Activated CD4-positive, alpha-beta T cell treated with anti-CD3 and anti-CD28 coated beads, Interleukin-2, amount 10 ng/mL, durations not matched to agents 7 days and 5 days (primary cell): ENCODE measurements around the gene CDH2. TPM values are rescaled to one million over a fixed set of nuclear protein-coding genes. Genes with fewer than 3 reads are reported as not detected.

ENCODE experiments used
- CTCF ChIA-PET: fragments of 350-600 bp; sonication (Branson Sonifier 250); formaldehyde crosslinking; loops from one replicate; lab custom pipeline; 2021; ENCODE audit warnings: antibody characterized with exemption; lab: Charles Lee
- POLR2A ChIA-PET: fragments of 350-600 bp; sonication (Branson Sonifier 250); formaldehyde crosslinking; loops from one replicate; lab custom pipeline; 2021; ENCODE audit warnings: antibody characterized with exemption; lab: Charles Lee
- DNase-seq: peaks from one replicate; pipeline ENCODE4 v3.0.0-alpha.2; 2020
- H3K27ac Mint-ChIP-seq: one replicate; pipeline ENCODE4 v1.8.0; 2021; ENCODE audit warnings: mild to moderate bottlenecking, moderate library complexity, mixed read lengths
- H3K27me3 Mint-ChIP-seq: one replicate; pipeline ENCODE4 v1.8.0; 2021; ENCODE audit warnings: mixed read lengths
- H3K36me3 Mint-ChIP-seq: one replicate; pipeline ENCODE4 v1.8.0; 2021; ENCODE audit warnings: low read depth, mixed read lengths
- H3K4me1 Mint-ChIP-seq: one replicate; pipeline ENCODE4 v1.8.0; 2021; ENCODE audit warnings: mixed read lengths
- H3K4me3 Mint-ChIP-seq: one replicate; pipeline ENCODE4 v1.8.0; 2021; ENCODE audit warnings: mild to moderate bottlenecking, moderate library complexity, mixed read lengths
- H3K9me3 Mint-ChIP-seq: one replicate; pipeline ENCODE4 v1.8.0; 2021; ENCODE audit warnings: mixed read lengths
- total RNA-seq, 2 experiments: library from RNA; stranded (reverse); gene quantifications; one replicate each; pipeline ENCODE4 v1.2.3, GENCODE V29; 2021

Gene CDH2
- total RNA-seq, 2 experiments from 2014 or later = not detected

- CTCF ChIA-PET = no interaction called here
- H3K27ac Mint-ChIP-seq = no peak overlapping the region
Measured at GRCh38 chr18:28081516-28081915, 95.4 kb downstream of the CDH2 start.

GRCh38 chr18:28080876-28081300 is 96.0 kb downstream of the CDH2 start:
- no peaks in the 10 kb centered on the region for H3K4me1 Mint-ChIP-seq
- no peaks in the 10 kb centered on the region for H3K9me3 Mint-ChIP-seq
- H3K27ac Mint-ChIP-seq = no peak overlapping the region

More at GRCh38 chr18:28081516-28081915, 95.4 kb downstream of the CDH2 start:
- no peaks in the 10 kb centered on the region for H3K36me3 Mint-ChIP-seq
- POLR2A ChIA-PET = no interaction called here
- H3K4me1 Mint-ChIP-seq = no peaks in the 10 kb centered on the region
- no peaks in the 10 kb centered on the region for H3K27me3 Mint-ChIP-seq
- no peak overlapping the region for H3K4me3 Mint-ChIP-seq
- no peaks in the 10 kb centered on the region for H3K9me3 Mint-ChIP-seq
- no peak for DNase-seq

DNA sequence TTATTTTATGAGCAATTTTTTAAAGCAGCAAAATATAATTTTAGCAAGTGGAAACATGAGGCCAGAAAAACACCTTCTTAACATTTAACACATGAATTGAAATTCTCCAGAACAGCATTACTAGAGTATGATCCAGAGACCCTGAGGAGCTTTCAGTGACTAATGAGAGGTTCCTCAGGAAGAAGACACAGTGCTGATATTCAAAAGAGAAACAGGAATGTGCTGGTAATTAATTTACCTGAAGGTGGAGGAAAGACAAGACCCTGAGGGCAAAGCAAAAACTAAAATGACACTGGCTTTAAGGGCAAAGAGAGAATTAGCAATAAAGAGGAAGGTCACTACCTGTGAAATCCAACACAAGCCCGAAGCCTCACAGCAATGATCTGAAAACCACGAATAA is 97.0 kb downstream of the CDH2 start:
- CTCF ChIA-PET = no interaction called here
- POLR2A ChIA-PET = no interaction called here
- no peaks in the 10 kb centered on the region for H3K27me3 Mint-ChIP-seq
- H3K27ac Mint-ChIP-seq = no peak overlapping the region
- no peaks in the 10 kb centered on the region for H3K9me3 Mint-ChIP-seq
- no peaks in the 10 kb centered on the region for H3K36me3 Mint-ChIP-seq
- H3K4me3 Mint-ChIP-seq = no peak overlapping the region
- no peaks in the 10 kb centered on the region for H3K4me1 Mint-ChIP-seq
- no peak for DNase-seq

More at GRCh38 chr18:28080876-28081300, 96.0 kb downstream of the CDH2 start:
- no peak overlapping the region for H3K4me3 Mint-ChIP-seq
- POLR2A ChIA-PET = no interaction called here
- H3K36me3 Mint-ChIP-seq = no peaks in the 10 kb centered on the region
- CTCF ChIA-PET = no interaction called here
- DNase-seq = no peak
- H3K27me3 Mint-ChIP-seq = no peaks in the 10 kb centered on the region

DNA sequence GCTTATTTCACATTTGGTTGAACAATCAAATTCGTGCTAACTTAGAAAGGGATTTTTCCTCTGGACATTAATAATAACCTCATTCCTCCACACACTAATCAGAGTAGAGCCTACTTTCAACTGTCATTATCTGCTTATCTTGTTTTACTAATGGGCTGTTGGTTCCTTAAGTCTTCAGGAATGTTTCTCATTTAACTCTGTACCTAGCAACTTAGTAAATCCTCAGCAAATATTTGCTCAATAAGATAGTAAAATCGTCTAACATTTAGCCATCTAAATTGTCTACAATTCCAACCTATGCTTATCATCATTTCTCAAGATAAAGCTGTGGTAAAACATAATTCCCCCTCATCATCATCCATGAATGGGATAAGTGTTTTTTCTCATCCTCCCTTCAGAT is 98.1 kb downstream of the CDH2 start:
- no peak for DNase-seq
- no peak overlapping the region for H3K4me3 Mint-ChIP-seq
- POLR2A ChIA-PET = no interaction called here
- no peaks in the 10 kb centered on the region for H3K9me3 Mint-ChIP-seq
- no peak overlapping the region for H3K27ac Mint-ChIP-seq
- H3K27me3 Mint-ChIP-seq = no peaks in the 10 kb centered on the region
- no peaks in the 10 kb centered on the region for H3K4me1 Mint-ChIP-seq
- no peaks in the 10 kb centered on the region for H3K36me3 Mint-ChIP-seq
- CTCF ChIA-PET = no interaction called here

DNA sequence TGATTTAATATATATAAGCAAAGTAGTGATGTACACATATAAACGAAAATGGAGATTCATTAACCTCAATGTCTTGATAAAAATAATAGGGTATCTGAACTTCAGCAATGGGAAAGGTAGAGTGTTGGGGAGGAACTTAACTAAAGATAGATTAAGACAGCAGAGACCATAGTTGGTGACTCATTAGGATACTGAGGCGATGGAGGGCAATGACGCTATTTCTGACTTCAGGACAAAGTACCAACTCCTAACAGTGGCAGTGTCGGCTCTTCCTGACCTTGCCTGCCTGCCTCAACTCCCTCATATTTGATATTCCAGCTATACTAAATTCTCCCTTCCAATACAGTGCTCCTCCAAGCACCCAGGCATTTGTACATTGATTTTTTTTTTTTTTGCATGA is 98.6 kb downstream of the CDH2 start:
- Mint-ChIP-seq H3K4me3 (no peak overlapping the region), H3K4me1 (no peaks in the 10 kb centered on the region), H3K27me3 (no peaks in the 10 kb centered on the region), H3K27ac (no peak overlapping the region), H3K36me3 (no peaks in the 10 kb centered on the region), H3K9me3 (no peaks in the 10 kb centered on the region)
- no peak for DNase-seq
- ChIA-PET POLR2A (no interaction called here), CTCF (no interaction called here)

GRCh38 chr18:28075501-28075900 is 101.4 kb downstream of the CDH2 start:
- CTCF ChIA-PET = no interaction called here
- Mint-ChIP-seq H3K4me1 (no peaks in the 10 kb centered on the region), H3K4me3 (no peak overlapping the region), H3K36me3 (no peaks in the 10 kb centered on the region), H3K9me3 (no peaks in the 10 kb centered on the region), H3K27me3 (no peaks in the 10 kb centered on the region), H3K27ac (no peak overlapping the region)
- POLR2A ChIA-PET = no interaction called here
- no peak for DNase-seq

GRCh38 chr18:28074076-28074475 is 102.9 kb downstream of the CDH2 start:
- Mint-ChIP-seq H3K27ac (no peak overlapping the region), H3K9me3 (no peaks in the 10 kb centered on the region), H3K27me3 (no peaks in the 10 kb centered on the region), H3K4me3 (no peak overlapping the region), H3K4me1 (no peaks in the 10 kb centered on the region), H3K36me3 (no peaks in the 10 kb centered on the region)
- no peak for DNase-seq
- ChIA-PET POLR2A (no interaction called here), CTCF (no interaction called here)

DNA sequence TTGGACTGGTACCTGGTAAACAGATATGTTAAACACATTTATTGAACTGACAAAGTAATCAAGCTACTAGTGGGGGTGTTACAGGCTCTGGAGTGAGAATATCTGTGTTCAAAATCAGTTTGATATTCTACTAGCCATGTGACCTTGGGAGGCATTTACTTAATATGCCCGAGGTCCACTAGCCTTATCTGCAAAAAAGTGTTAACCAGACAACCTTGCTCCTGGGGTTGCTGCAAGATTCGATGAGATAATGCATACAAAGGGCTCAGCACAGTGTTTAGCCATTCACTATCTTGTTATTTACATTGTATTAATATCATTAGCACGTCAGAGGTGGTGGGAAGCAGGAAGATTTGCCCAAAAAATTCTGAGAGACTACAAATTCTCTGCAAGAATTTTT is 103.3 kb downstream of the CDH2 start:
- ChIA-PET CTCF (no interaction called here), POLR2A (no interaction called here)
- H3K27ac Mint-ChIP-seq = no peak overlapping the region
- no peak overlapping the region for H3K4me3 Mint-ChIP-seq
- DNase-seq = no peak
- H3K4me1 Mint-ChIP-seq = no peaks in the 10 kb centered on the region
- no peaks in the 10 kb centered on the region for H3K27me3 Mint-ChIP-seq
- H3K36me3 Mint-ChIP-seq = no peaks in the 10 kb centered on the region
- H3K9me3 Mint-ChIP-seq = no peaks in the 10 kb centered on the region

DNA sequence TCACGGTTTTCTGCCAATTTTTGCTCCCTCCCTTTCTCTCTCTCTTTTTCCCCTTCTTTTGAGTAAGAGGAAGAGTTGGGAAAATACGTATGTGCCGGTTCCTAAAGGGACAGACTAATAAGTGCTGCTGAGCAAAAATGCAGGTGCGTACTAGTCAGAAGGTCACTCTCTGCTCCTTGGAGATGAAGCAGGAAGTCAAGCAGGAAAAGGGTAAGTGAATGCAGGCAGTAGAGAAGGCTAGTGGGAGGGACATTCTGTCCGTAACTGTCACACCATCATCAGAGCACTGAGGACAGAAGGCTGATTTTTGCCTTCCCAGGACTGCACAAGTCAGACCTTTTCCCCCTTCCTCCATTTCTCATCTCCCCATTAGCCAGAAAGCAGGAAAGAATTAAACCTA is 105.7 kb downstream of the CDH2 start:
- POLR2A ChIA-PET = no interaction called here
- Mint-ChIP-seq H3K36me3 (no peaks in the 10 kb centered on the region), H3K9me3 (no peaks in the 10 kb centered on the region), H3K4me3 (no peak overlapping the region), H3K4me1 (no peaks in the 10 kb centered on the region), H3K27ac (no peak overlapping the region), H3K27me3 (no peaks in the 10 kb centered on the region)
- CTCF ChIA-PET = no interaction called here
- no peak for DNase-seq

DNA sequence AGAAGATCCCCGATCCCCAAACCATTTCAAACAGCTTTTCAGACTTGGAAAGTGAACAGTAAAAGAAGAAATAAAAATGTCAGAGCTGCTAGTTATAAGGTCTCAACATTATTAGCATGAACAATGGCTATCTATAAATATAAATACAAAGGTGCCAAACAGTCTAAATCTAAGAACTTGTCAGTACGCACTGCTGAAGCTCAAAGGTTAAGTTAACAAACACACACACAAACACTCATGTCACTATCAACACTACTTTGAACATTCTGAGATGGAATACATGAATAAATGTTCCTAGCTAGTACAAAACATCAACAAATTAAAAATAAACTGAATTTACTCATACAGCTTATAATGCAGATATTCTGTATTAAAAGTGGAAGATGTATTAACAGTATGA is 108.7 kb downstream of the CDH2 start:
- no peak for DNase-seq
- no peak overlapping the region for H3K27ac Mint-ChIP-seq
- H3K4me1 Mint-ChIP-seq = no peaks in the 10 kb centered on the region
- ChIA-PET POLR2A (no interaction called here), CTCF (no interaction called here)
- H3K4me3 Mint-ChIP-seq = no peak overlapping the region
- no peaks in the 10 kb centered on the region for H3K36me3 Mint-ChIP-seq
- no peaks in the 10 kb centered on the region for H3K27me3 Mint-ChIP-seq
- no peaks in the 10 kb centered on the region for H3K9me3 Mint-ChIP-seq

GRCh38 chr18:28067346-28067745 is 109.6 kb downstream of the CDH2 start:
- DNase-seq = no peak
- Mint-ChIP-seq H3K4me3 (no peak overlapping the region), H3K36me3 (no peaks in the 10 kb centered on the region), H3K27ac (no peak overlapping the region), H3K27me3 (no peaks in the 10 kb centered on the region), H3K4me1 (no peaks in the 10 kb centered on the region), H3K9me3 (no peaks in the 10 kb centered on the region)
- POLR2A ChIA-PET = no interaction called here
- CTCF ChIA-PET = no interaction called here

DNA sequence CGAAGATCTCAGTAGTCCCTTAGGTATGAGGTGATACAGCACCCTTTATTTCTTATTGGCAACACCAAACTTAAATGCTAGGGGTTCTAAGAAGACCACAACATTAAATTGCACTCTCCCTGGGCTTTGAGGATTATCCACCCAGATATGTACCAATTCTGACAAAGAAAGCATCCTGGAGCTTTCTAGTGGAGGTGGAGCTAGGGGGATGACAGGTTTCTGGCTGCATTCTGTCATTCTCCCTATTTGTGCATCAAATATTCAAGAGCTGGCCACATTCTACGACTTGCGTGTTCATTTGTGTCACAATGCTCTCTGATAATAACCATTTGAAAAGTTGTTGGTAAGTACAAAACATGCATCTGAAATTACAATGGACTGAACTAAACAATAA is 111.1 kb downstream of the CDH2 start:
- Mint-ChIP-seq H3K4me1 (no peaks in the 10 kb centered on the region), H3K4me3 (no peak overlapping the region), H3K36me3 (no peaks in the 10 kb centered on the region), H3K27ac (no peak overlapping the region), H3K27me3 (no peaks in the 10 kb centered on the region), H3K9me3 (peaks cover 6% of the 10 kb centered on the region)
- ChIA-PET POLR2A (no interaction called here), CTCF (no interaction called here)
- DNase-seq = no peak

DNA sequence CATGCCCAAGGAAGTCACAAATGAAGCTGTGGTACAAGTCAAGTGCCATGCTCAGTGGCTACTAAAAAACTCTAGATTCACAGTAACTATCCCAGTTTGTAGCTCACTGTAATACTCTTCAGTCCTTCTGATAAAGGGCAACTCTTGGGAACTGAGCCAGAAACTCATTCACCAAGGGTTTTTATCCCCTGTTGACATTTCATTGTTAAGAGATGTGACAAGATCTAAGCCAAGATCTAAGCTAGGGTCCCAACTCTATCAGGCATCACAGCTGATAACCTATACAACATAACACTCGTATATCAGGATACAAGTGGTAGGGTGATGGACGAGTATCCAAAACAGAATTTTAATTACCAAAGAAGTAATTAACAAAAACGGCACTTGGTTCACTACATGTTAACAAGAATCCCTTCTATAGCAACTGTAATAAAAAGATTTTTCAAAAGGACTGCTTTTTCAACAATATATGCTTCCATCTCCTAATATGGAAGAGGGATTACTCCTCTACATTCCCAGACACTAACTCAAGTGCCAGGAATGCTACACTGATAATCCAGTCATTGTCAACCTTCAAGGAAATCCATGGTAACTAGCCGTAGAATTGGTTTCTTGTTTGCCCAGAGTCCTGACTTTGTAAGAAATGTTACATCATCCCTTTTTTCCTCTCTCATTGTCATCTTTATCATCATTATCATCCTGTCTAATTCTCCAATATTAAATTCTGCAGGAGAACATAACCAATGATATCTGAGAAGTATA is 111.7 kb downstream of the CDH2 start:
- H3K9me3 Mint-ChIP-seq = peaks cover 6% of the 10 kb centered on the region
- no peaks in the 10 kb centered on the region for H3K4me1 Mint-ChIP-seq
- H3K4me3 Mint-ChIP-seq = no peak overlapping the region
- no peaks in the 10 kb centered on the region for H3K36me3 Mint-ChIP-seq
- ChIA-PET CTCF (no interaction called here), POLR2A (no interaction called here)
- H3K27ac Mint-ChIP-seq = no peak overlapping the region
- H3K27me3 Mint-ChIP-seq = no peaks in the 10 kb centered on the region
- DNase-seq = no peak

DNA sequence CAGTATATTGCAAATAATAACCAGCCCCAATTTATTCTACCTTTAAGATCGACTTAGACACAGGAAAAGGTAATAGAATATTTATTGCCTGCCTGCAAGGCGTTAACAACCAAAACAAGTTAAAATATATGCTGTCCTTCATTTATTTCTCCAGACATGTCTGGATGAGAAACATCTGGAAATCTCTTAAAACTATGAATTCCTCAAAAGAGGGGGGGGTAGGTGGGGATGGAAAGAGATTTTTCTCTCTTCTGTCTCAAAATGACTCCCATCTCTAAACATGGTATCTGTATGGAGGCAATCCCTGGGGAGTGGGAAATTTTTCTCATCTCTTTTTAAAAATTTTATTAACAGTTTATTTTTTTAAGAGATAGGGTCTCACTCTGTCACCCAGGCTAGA is 113.0 kb downstream of the CDH2 start:
- H3K4me3 Mint-ChIP-seq = no peak overlapping the region
- peaks cover 6% of the 10 kb centered on the region for H3K9me3 Mint-ChIP-seq
- H3K4me1 Mint-ChIP-seq = no peaks in the 10 kb centered on the region
- no peak for DNase-seq
- no peaks in the 10 kb centered on the region for H3K27me3 Mint-ChIP-seq
- CTCF ChIA-PET = no interaction called here
- no peaks in the 10 kb centered on the region for H3K36me3 Mint-ChIP-seq
- no peak overlapping the region for H3K27ac Mint-ChIP-seq
- POLR2A ChIA-PET = no interaction called here
